Measurements from ENCODE around the gene EDN1. TPM values are rescaled to one million over a fixed set of nuclear protein-coding genes. Genes with fewer than 3 reads are reported as not detected.

EDN1 gene
- total RNA-seq, 1 experiment from 2014 or later = 15.1 TPM

DNA sequence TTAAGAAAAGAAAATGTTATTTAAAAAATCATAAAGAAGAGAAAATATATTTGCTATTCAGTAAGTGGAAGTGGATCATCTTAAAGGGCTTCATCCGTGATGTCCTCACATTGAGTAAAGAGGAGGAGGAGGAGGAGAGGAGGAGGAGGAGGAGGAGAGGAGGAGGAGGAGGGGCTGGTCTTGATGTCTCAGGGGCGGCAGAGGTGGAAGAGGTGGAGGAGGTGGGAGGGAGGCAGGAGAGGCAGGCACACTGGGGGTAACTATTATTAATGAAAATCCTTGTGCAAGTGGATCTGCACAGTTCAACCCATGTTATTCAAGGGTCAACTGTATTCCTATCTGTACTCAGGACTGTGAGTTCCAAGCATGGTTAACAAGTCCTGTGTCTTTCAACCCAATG lies 47.0 kb upstream of the EDN1 start:
- no peak overlapping the region for H3K4me3 ChIP-seq (ENCODE audit: low read depth in 2 of 2, low read length in 2 of 2)
- ChIA-PET CTCF (no interaction called here), POLR2A (no interaction called here)
- in situ Hi-C loops (cut with HindIII; ENCODE audit: low pct_unique_long_range_greater_than_20kb, low sequenced_read_pairs) = no loop called here
- TF ChIP-seq, protein P1, sequence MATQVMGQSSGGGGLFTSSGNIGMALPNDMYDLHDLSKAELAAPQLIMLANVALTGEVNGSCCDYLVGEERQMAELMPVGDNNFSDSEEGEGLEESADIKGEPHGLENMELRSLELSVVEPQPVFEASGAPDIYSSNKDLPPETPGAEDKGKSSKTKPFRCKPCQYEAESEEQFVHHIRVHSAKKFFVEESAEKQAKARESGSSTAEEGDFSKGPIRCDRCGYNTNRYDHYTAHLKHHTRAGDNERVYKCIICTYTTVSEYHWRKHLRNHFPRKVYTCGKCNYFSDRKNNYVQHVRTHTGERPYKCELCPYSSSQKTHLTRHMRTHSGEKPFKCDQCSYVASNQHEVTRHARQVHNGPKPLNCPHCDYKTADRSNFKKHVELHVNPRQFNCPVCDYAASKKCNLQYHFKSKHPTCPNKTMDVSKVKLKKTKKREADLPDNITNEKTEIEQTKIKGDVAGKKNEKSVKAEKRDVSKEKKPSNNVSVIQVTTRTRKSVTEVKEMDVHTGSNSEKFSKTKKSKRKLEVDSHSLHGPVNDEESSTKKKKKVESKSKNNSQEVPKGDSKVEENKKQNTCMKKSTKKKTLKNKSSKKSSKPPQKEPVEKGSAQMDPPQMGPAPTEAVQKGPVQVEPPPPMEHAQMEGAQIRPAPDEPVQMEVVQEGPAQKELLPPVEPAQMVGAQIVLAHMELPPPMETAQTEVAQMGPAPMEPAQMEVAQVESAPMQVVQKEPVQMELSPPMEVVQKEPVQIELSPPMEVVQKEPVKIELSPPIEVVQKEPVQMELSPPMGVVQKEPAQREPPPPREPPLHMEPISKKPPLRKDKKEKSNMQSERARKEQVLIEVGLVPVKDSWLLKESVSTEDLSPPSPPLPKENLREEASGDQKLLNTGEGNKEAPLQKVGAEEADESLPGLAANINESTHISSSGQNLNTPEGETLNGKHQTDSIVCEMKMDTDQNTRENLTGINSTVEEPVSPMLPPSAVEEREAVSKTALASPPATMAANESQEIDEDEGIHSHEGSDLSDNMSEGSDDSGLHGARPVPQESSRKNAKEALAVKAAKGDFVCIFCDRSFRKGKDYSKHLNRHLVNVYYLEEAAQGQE (IDR thresholded peaks at IDR 0.05; ENCODE audit: insufficient read depth in 1 of 2, low read depth in 2 of 2, low read length in 1 of 2) = no peak
- TF ChIP-seq, protein P2, sequence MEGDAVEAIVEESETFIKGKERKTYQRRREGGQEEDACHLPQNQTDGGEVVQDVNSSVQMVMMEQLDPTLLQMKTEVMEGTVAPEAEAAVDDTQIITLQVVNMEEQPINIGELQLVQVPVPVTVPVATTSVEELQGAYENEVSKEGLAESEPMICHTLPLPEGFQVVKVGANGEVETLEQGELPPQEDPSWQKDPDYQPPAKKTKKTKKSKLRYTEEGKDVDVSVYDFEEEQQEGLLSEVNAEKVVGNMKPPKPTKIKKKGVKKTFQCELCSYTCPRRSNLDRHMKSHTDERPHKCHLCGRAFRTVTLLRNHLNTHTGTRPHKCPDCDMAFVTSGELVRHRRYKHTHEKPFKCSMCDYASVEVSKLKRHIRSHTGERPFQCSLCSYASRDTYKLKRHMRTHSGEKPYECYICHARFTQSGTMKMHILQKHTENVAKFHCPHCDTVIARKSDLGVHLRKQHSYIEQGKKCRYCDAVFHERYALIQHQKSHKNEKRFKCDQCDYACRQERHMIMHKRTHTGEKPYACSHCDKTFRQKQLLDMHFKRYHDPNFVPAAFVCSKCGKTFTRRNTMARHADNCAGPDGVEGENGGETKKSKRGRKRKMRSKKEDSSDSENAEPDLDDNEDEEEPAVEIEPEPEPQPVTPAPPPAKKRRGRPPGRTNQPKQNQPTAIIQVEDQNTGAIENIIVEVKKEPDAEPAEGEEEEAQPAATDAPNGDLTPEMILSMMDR (IDR thresholded peaks at IDR 0.05) = no peak
- TF ChIP-seq TCF7L2 (IDR thresholded peaks at IDR 0.05; ENCODE audit: low read depth, low read length) (no peak), POLR2AphosphoS5 (IDR thresholded peaks at IDR 0.05; ENCODE audit: low read depth, low read length) (no peak), SIN3A (IDR thresholded peaks at IDR 0.05; ENCODE audit: borderline replicate concordance, insufficient read depth, low read depth, low read length) (no peak)
- DNase-seq (ENCODE audit: low read depth, low spot score) = no peak
- no TSS peak for BruUV-seq (replicated peaks)
- no peaks in the 10 kb centered on the region for H3K9me3 ChIP-seq (ENCODE audit: control insufficient read depth, insufficient read depth, low read depth, low read length)
- no peaks in the 10 kb centered on the region for H3K4me1 ChIP-seq (ENCODE audit: control insufficient read depth, insufficient read depth, low read length)
- intact Hi-C loops (cut with micrococcal nuclease; ENCODE audit: unreplicated experiment) = no loop called here
- no peaks in the 10 kb centered on the region for H3K36me3 ChIP-seq (ENCODE audit: control insufficient read depth, insufficient read depth, low read length)
- no peak overlapping the region for H3K27ac ChIP-seq (ENCODE audit: low read length)
- no peak for ATAC-seq
- H3K27me3 ChIP-seq (ENCODE audit: control insufficient read depth, insufficient read depth, low read length) = no peaks in the 10 kb centered on the region

DNA sequence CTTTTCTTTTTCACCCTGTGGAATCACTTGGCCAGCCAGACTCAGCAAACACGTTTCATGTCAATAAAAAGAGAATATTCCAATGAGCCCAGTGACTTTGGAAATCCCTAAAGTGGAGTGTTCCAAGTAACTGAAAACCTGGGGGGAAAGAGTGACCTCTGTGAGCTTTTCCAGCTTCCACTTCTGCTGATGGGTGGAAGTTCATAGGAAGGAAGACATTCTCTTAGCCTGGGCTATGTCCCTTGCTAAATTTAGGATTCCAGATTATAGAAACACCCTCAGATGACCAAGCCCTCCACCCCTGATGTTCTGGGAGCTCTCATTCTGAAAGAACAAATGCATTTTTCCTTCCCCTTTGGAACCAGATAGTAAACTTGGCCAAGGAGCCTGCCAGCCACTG lies 44.8 kb upstream of the EDN1 start:
- intact Hi-C loops (cut with micrococcal nuclease; ENCODE audit: unreplicated experiment) = no loop called here
- no peaks in the 10 kb centered on the region for H3K36me3 ChIP-seq (ENCODE audit: control insufficient read depth, insufficient read depth, low read length)
- ATAC-seq (no peak), DNase-seq (ENCODE audit: low read depth, low spot score) (no peak)
- H3K9me3 ChIP-seq (ENCODE audit: control insufficient read depth, insufficient read depth, low read depth, low read length) = no peaks in the 10 kb centered on the region
- TF ChIP-seq, protein P1 (IDR thresholded peaks at IDR 0.05; ENCODE audit: insufficient read depth in 1 of 2, low read depth in 2 of 2, low read length in 1 of 2) = no peak
- TF ChIP-seq POLR2AphosphoS5 (IDR thresholded peaks at IDR 0.05; ENCODE audit: low read depth, low read length) = no peak
- no peak for TF ChIP-seq TCF7L2 (IDR thresholded peaks at IDR 0.05; ENCODE audit: low read depth, low read length)
- no peak for TF ChIP-seq SIN3A (IDR thresholded peaks at IDR 0.05; ENCODE audit: borderline replicate concordance, insufficient read depth, low read depth, low read length)
- TF ChIP-seq, protein P2 (IDR thresholded peaks at IDR 0.05) = no peak
- ChIA-PET POLR2A (no interaction called here), CTCF (no interaction called here)
- H3K27me3 ChIP-seq (ENCODE audit: control insufficient read depth, insufficient read depth, low read length) = no peaks in the 10 kb centered on the region
- no peaks in the 10 kb centered on the region for H3K4me1 ChIP-seq (ENCODE audit: control insufficient read depth, insufficient read depth, low read length)
- H3K27ac ChIP-seq (ENCODE audit: low read length) = no peak overlapping the region
- in situ Hi-C loops (cut with HindIII; ENCODE audit: low pct_unique_long_range_greater_than_20kb, low sequenced_read_pairs) = no loop called here
- no peak overlapping the region for H3K4me3 ChIP-seq (ENCODE audit: low read depth in 2 of 2, low read length in 2 of 2)
- no TSS peak for BruUV-seq (replicated peaks)

Data from Panc1 (cell line).